Hematopoietic multipotent progenitor cell treated with erythropoietin and hydrocortisone succinate and interleukin-3 and kit ligand, for 15 days (in vitro differentiated cells): ENCODE measurements around the gene RWDD4.

Experiments
- DNase-seq: peaks from one replicate; pipeline ENCODE4 v3.0.0-alpha.2; 2015; ENCODE audit warnings: low spot score

Gene RWDD4

DNA sequence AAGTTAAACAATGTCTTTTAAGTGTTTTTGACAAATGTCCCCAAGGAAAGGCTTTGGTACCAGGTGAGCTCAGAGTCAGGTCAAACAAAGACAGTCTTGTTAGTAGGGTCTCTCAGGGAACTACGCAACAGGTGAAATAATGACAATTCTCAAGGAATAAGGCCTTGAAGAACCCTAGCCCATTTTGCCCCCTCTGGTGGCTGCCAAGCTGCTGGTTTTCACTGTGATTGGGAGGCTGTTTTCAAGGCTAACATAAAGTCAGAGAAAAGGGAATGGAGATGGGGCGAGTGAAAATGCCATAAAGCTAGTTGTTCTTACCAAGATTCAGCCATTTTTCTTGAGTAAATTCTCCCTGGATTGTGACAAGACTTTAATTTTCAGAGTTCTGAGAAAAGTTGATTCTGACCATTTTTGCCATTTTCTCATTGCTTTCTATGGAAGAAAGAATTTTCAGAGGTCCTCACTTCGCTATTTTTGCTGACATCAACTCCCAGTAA lies 58.7 kb downstream of the RWDD4 start:
- peak; percentile 16 for DNase-seq

DNA sequence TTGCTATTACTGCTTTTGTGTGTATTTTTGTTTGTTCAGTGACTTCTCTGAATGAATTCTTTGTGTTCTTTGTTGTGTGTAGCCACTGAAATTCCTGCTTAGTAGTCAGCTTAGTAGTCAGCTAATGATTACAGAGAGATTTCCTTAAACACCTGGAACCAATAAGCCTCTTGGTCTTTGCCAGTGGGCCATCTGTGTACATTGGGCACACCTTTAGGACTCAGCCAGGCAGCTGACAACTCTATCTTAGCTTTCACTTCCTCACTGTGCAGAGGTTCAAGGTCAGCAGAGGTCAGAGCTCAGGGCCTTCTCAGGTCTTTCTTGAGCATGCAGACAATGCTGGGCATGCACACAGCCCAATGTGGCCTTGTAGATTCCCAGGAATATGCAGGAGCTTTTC lies 59.3 kb downstream of the RWDD4 start:
- DNase-seq, result no peak

DNA sequence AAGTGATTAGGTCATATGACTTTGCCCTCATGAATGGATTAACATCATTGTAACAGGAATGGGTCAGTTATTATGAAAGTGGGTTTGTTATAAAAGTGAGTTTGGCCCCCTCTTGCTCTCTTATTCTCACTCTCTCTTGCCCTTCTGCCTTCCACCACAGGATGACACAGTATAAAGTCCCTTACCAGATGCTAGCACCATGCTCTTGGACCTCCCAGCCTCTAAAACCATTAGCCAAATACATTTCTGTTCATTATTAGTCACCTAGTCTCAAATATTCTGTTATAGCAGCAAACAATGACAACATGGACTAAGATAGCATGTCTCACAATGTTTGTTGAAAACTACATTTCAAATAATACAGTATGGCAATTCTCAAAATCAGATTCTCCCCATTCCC lies 59.7 kb downstream of the RWDD4 start:
- no peak for DNase-seq

DNA sequence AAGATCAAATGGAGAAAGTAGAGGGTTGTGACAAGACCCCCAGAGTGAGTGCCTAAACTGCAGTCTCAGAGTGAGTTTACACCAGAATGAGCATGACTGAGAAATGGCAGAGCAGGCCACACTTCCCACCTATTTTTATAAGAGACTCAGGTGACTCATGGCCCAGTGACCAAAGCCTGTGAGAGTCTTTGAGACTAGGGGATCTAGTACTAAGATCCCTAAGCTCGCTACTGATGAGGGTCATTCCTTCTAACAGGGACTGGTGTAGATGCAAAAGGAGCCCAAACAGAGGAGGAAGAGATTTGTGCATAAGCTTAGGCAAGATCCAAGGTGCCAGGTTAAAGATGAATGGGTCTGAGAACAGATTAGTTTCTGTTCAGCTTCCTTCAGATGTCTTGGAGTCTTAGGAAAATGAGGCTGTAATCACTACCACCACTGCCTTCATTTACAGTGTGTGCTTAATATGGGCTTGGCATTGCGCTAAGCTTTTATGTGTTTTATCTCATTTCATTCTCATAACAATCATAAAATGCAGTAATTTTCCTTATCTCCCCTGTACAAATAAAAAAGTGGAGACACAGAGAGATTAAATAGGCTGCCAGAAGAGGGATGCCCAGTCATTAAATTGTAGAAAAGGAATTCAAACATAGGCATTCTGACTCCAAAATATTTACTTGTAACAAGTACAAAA lies 62.8 kb downstream of the RWDD4 start:
- no peak for DNase-seq

DNA sequence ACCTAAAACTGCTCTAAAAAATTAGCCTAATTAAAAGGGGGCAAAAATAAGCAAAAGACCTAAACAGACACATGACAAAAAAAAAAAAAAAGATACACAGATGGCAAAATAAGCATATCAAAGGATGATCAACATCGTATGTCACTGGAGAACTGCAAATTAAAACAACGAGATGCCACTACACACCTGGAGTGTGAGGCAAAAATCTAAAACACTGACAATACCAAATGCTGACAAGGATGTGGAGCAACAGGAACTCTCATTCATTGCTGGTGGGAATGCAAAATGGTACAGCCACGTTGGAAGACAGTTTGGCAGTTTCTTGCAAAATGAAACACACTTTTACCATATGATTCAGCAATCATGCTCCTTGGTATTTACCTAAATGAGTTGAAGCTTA lies 64.2 kb downstream of the RWDD4 start:
- DNase-seq, result no peak

DNA sequence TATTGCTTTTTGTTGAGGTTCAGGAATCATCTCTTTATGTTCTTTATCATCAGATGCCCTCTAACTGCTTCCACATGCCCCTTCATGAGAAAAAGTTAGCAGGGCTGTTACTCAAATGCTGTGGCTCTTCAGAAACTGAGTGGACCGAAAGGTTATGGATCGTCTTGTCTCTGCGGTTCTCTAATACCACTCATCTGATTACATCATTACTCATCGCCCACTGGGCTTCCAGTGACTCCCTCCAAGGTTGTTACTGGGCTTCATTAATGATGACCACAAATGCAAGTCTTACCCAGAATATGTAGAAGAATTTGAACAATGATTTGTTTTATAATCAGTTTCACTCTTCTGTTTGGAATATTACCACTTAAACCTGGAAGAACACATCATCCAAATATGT lies 67.7 kb downstream of the RWDD4 start:
- DNase-seq, result no peak
